NCI-H2107 treated with DMSO at 0.1 percent for 48 hours (cell line): ENCODE data around the gene ETV1.

Experiments
- DNase-seq: peaks from one replicate; lab custom pipeline; 2025; ENCODE audit not compliant: unreplicated experiment; lab: John Stamatoyannopoulos, UW

Gene ETV1

GRCh38 chr7:13988065-13988464 is 1.4 kb downstream of the ETV1 start:
- DNase-seq, result no peak

GRCh38 chr7:13987395-13987794 is 2.1 kb downstream of the ETV1 start:
- DNase-seq, result no peak

- no peak for DNase-seq
Observed at GRCh38 chr7:13986208-13986607, 3.3 kb downstream of the ETV1 start.

DNA sequence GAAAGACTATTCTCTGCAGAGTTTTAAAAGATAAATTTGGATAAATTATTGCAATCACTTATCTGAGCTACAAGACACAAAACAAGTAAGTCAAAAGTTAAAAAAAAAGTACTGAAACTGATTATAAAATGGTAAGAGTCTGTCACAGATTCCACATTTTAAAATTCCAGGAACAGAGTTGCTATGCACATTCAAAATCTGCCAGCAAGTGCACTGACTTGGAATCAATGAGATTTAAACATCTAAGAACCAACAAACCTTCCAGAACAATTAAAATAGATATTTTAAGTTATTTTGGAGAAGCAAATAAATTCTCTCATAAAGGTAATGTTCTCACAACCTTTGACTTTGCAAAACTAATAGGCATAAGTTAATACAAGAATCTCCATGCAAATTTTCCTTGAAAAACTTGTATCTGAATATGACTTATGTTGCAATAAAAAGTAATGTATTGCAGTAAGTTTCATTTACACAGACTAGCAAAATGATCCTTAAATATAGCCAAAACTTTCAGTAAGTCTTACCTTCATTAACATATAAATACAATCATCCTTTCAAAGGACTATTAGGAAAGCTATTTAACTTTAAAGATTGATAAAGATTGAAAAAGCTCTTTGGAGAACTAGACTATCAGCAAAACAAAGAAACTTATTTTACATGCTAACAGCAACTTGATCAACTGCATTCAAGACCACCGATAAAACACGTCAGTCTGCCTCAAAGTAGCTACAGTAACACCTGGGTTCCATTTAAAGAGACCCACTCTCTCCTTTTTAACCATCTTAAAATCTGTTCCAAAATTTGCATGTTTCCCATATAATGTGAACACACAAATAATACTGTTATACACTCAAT is 4.4 kb downstream of the ETV1 start:
- DNase-seq, result no peak

- DNase-seq, result no peak
Observed at GRCh38 chr7:13984061-13984460, 5.4 kb downstream of the ETV1 start.

GRCh38 chr7:13982940-13983677 is 6.4 kb downstream of the ETV1 start:
- no peak for DNase-seq

- DNase-seq, result no peak
Observed at GRCh38 chr7:13981070-13981469, 8.4 kb downstream of the ETV1 start.

- DNase-seq, result no peak
Observed at GRCh38 chr7:13980474-13980873, 9.0 kb downstream of the ETV1 start.

GRCh38 chr7:13979671-13980435 is 9.6 kb downstream of the ETV1 start:
- DNase-seq, result no peak

DNA sequence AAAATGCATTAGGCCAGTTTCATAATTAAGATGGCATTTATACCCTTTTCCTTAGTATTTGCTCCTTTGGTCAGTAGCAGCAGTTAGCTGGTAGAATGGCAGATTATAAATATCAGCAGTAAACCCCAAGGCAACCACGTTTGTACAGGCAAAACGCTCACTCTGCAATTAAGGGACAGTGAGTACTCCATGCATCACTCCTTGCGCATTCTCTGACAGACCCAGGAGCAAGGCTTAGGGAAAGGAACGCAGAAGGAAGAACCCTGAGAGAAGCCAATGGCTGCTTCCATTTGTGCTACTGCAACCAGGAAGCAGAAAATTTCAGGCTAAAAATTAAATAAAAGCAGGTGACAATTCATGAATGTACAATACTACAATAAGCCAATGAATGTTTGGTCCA is 12.9 kb downstream of the ETV1 start:
- DNase-seq, result no peak

DNA sequence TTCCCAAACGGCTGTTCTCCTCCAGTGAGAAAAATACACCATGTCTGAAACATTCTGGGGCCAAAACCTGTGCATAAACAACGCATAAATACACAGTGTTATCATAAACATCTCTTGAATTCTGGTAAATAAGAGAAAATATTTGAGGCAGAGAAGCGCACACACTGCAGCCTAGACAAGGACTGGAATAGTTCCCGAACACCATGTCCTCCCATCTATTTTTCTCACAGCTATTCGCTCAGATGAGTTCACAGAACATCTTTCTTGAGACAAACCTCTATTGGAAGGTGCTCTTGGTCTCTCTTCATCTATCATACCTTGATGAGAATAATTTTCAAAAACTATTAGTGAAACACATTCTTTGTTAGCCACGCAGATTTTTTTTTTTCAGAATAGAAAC is 24.4 kb downstream of the ETV1 start:
- DNase-seq, result no peak

GRCh38 chr7:13963925-13964324 is 25.5 kb downstream of the ETV1 start:
- DNase-seq, result no peak

GRCh38 chr7:13955494-13955893 is 34.0 kb downstream of the ETV1 start:
- DNase-seq, result no peak

GRCh38 chr7:13953368-13953767 is 36.1 kb downstream of the ETV1 start:
- no peak for DNase-seq

DNA sequence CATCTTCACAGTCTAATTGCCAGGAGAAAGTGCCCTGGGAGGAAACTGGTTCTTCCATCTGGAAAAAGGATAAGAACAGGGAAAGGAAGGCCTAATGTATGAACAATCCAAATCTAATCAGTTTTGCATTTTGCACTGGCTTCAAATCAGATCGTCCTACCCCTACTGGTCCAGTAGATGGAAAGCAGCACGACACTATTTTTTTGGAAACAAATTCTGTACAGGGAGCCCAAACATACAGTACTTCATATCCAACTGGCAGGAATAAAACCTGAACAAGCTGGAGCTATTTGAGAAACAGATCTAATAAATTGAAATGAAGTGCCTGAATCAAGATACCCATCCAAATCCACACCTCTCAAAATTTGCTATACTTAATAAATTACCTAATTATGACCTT is 36.5 kb downstream of the ETV1 start:
- DNase-seq, result no peak

- DNase-seq, result no peak
Observed at GRCh38 chr7:13949939-13950338, 39.5 kb downstream of the ETV1 start.

DNA sequence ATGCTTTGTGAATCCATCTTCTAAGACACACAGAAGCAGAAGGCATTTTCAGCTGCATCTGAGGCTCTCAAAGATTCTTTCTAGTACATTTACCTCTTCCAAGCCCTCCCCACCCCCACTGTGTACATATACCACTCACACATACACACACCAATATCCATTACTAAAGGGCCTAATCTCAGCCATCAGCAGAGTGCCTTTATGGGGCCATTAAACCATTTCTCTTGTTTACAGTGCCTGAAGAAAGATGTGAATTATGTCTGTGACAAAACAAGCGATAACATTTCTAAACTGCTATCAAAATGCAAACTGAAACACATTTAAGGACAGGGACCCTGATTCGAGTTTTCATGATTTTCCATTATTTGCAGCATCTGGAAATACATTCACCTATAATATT is 40.0 kb downstream of the ETV1 start:
- DNase-seq, result no peak

DNA sequence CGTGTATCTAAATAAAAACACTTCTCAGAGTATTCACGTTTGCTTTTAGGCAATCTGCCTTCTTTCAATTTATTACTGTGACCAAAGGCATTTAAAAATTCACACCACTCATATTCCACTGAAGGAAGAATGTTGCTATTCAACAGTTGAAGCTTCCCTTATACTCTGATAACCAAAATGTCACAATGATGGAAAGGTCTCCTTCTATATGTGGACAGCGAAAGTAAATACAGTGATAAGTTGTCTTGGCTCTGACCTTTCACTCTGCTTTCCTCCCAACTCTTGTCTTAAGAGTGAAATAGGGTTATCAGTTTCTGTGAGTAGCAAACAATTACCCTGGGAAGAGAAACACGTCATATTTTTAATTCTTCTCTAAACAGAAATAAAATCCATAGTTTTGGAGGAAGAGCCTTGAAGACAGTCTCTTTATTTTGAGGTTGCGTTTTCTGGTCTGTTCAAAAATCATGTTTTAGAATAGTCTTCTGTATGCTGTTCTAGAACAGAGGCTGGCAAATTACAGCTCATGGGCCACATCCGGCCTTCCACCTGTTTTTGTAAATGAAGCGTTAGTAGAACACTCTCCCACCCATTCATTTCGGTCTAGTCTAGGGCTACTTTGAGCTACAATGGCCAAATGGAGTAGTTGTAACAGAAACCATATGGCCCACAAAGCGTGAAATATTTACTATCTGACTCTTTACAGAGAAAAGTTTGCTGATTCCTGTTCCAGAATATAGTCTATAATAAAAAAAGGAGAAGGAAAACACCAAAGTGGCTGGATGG is 41.3 kb downstream of the ETV1 start:
- no peak for DNase-seq

DNA sequence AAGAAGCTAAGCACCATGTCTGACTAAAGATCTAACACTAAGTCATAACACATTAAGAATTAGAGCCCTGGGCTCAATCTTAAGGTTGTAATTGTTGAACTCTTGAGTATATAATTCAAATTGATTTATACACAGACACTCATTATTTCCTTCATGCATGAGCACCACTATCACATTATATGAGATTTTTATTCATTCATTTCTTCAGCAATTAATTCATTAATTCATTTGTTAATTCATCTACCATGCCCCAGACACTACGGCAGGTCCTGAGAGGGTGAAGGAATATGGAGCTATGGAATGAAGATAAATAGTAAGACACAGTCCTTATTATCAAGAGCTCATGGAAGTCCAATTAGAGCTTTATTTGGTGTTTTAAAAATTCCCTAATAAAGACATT is 41.9 kb downstream of the ETV1 start:
- no peak for DNase-seq

DNA sequence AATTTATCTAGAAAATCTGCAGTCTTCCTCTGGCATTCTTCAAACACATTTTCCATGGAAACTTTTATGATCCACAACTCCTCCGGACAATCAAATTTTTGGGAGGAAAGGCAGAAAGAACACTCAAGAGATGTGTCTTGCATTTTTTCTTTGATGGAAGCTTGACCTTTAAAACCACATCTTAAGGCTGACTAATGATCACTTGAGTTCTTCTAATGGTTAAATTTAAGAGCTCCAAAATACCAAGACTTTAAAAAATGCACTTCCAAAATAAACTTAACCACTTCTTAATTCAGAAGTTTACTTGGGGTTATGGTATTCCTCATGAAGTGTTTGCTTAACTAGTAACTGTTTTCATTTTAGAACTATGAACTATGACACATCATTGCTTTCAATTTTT is 43.3 kb downstream of the ETV1 start:
- DNase-seq, result no peak

DNA sequence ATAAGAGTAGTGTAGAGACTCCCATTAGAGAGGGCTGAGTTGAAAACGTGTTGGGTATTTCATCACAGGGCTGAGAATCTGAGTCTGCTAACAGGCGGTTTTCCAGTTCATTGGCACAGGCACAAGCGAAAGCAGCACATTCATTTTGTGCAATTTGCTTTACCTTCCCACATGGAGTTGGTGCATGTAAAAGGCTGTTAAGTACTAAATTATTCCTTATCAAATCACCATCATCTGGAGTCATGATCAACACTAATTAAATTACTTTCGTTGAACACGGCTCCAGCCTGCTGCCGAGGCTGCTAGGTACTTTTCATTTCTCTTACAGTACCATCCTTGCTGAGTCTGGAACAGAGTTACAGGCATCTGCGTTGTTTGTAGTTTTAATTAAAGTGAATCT is 43.8 kb downstream of the ETV1 start:
- DNase-seq, result peak; percentile 38
